Neural crest cell (in vitro differentiated cells): ENCODE measurements around the gene NTSR2. TPM values are rescaled to one million over a fixed set of nuclear protein-coding genes. Genes with fewer than 3 reads are reported as not detected.

Source experiments
- DNase-seq: peaks from one replicate; pipeline ENCODE4 v3.0.0; 2021; ENCODE audit warnings: low read depth, mixed read lengths, low spot score
- H3K27ac Mint-ChIP-seq: one replicate; pipeline ENCODE4 v1.8.0; 2021; ENCODE audit warnings: mild to moderate bottlenecking, mixed read lengths; ENCODE audit not compliant: unreplicated experiment
- H3K27me3 Mint-ChIP-seq: 2 replicates; pipeline ENCODE4 v1.8.0; 2021; ENCODE audit warnings: low read depth, mild to moderate bottlenecking, mixed read lengths
- H3K36me3 Mint-ChIP-seq: 2 replicates; pipeline ENCODE4 v1.8.0; 2021; ENCODE audit warnings: low read depth, mild to moderate bottlenecking, mixed read lengths
- H3K4me1 Mint-ChIP-seq: 2 replicates; pipeline ENCODE4 v1.8.0; 2021; ENCODE audit warnings: mixed read lengths
- H3K4me3 Mint-ChIP-seq: one replicate; pipeline ENCODE4 v1.8.0; 2021; ENCODE audit warnings: mild to moderate bottlenecking, mixed read lengths
- H3K9me3 Mint-ChIP-seq: 2 replicates; pipeline ENCODE4 v1.8.0; 2021; ENCODE audit warnings: mixed read lengths
- CTCF ChIP-seq: fragments of 200-600 bp; sonication (generic); conservative IDR thresholded peaks from 2 replicates; pipeline ENCODE4 v1.5.0; 2021; ENCODE audit warnings: antibody characterized with exemption, mild to moderate bottlenecking
- total RNA-seq: library from RNA; stranded (reverse); gene quantifications from 2 replicates; pipeline ENCODE4 v1.2.1, GENCODE V29; 2021

The NTSR2 gene
- total RNA-seq, 1 donor from 2014 or later: not detected

GRCh38 chr2:11616097-11616687 lies 53.8 kb downstream of the NTSR2 start:
- TF ChIP-seq CTCF: no peak
- Mint-ChIP-seq H3K36me3 (peaks cover 39% of the 10 kb centered on the region), H3K4me3 (no peak overlapping the region), H3K27ac (no peak overlapping the region), H3K9me3 (no peaks in the 10 kb centered on the region), H3K27me3 (no peaks in the 10 kb centered on the region), H3K4me1 (no peaks in the 10 kb centered on the region)
- DNase-seq: no peak

- no peak for TF ChIP-seq CTCF
- H3K27ac Mint-ChIP-seq: no peak overlapping the region
Measured at GRCh38 chr2:11615209-11615608, 54.8 kb downstream of the NTSR2 start.

GRCh38 chr2:11613297-11613696 lies 56.7 kb downstream of the NTSR2 start:
- Mint-ChIP-seq H3K36me3 (peaks cover 34% of the 10 kb centered on the region), H3K27ac (no peak overlapping the region), H3K4me3 (no peak overlapping the region), H3K9me3 (no peaks in the 10 kb centered on the region), H3K27me3 (no peaks in the 10 kb centered on the region), H3K4me1 (no peaks in the 10 kb centered on the region)
- no peak for DNase-seq
- no peak for TF ChIP-seq CTCF

More at GRCh38 chr2:11615209-11615608, 54.8 kb downstream of the NTSR2 start:
- Mint-ChIP-seq H3K4me1 (no peaks in the 10 kb centered on the region), H3K36me3 (peaks cover 36% of the 10 kb centered on the region), H3K9me3 (no peaks in the 10 kb centered on the region), H3K4me3 (no peak overlapping the region), H3K27me3 (no peaks in the 10 kb centered on the region)
- DNase-seq: no peak

GRCh38 chr2:11612553-11613215 lies 57.3 kb downstream of the NTSR2 start:
- Mint-ChIP-seq H3K27ac (no peak overlapping the region), H3K4me3 (no peak overlapping the region), H3K27me3 (no peaks in the 10 kb centered on the region), H3K9me3 (no peaks in the 10 kb centered on the region), H3K36me3 (peaks cover 34% of the 10 kb centered on the region), H3K4me1 (no peaks in the 10 kb centered on the region)
- no peak for DNase-seq
- no peak for TF ChIP-seq CTCF

GRCh38 chr2:11611251-11611650 lies 58.7 kb downstream of the NTSR2 start:
- no peaks in the 10 kb centered on the region for H3K4me1 Mint-ChIP-seq
- peaks cover 24% of the 10 kb centered on the region for H3K36me3 Mint-ChIP-seq
- no peak overlapping the region for H3K27ac Mint-ChIP-seq
- TF ChIP-seq CTCF: no peak
- H3K4me3 Mint-ChIP-seq: no peak overlapping the region
- no peak for DNase-seq
- no peaks in the 10 kb centered on the region for H3K9me3 Mint-ChIP-seq
- H3K27me3 Mint-ChIP-seq: no peaks in the 10 kb centered on the region
